ENCODE measurements around the gene CRTC3.
"Not testable (repeated sequence)": the region's sequence is repeated elsewhere in the genome, so short reads cannot be mapped to it uniquely, and the experiment has no call there.

Gene CRTC3

GRCh38 chr15:90657520-90658172, 127.9 kb downstream of the CRTC3 start:
- peak; percentile 65 for DNase-seq

DNA sequence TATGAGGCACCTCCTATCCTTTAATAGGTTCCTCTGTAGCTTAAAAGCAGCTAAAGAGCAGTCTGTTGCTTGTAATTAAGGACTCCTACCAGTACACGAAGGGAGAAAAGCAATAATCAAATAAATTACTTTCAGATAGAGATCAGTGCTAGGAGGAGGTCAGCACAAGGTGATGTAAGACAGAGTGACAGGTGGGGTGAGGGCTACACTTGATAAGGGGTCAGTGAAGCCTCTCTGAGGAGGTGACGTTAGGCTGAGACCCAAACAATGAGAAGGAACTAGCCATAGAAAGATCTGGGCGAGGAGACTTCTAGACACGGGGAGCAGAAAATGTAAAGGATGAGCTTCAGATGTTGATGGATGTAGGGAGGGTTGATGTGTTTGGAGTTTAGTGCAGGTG, 129.8 kb downstream of the CRTC3 start:
- no peak for DNase-seq

DNA sequence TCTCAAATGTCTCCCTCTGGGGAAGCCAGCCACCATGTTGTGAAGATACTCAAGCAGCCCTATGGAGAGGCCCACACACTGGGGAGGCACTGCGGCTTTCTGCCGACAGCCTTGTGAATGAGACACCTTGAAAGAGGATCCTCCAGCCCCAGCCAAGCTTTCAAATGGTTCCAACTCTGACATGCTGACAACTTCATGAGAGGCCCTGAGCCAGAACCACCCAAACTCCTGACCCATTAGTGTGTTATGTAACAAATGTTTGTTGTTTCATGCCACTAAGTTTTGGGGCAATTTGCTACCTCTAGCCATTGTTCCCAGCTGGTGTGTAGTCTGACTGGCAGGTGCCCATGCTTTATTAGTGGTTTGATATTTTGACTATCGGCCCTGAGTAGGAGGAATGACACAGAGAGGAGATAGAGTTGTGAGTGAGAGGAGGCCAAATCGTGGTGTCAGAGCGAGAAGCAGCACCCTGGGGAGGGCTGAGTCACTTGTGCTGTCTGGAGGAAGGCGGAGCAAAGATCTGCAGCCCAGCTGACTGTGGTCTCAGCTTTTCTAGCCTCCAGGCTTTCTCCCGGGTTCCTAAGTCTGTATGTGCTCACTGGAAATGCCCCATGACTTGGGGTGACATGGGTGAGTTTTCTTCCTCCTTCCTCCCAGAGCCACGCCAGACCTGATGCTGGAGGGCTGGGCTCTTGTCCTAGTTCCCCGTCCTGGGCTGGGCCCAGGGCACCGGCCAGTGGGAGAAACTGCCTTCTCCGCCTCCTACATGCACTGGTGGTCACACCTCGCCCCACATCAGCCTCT, 130.7 kb downstream of the CRTC3 start:
- peak; percentile 78 for DNase-seq

DNA sequence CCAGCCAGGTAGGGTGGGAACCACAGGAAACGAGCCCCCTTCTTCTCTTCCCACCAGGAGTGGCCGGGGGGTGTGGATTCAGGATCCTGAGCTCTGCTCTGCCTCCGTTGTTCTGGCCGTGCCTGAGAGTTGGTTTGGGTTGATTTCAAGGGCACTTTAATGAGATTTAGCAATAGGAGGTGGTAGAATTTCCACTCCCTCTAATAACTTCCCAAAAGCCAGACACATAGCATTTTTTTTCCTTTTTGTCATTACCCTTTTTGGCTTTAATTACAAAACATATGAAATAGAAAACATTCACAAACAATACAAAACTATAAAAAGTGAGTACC, 131.2 kb downstream of the CRTC3 start:
- not testable (repeated sequence) for DNase-seq

- not testable (repeated sequence) for DNase-seq
Observed at GRCh38 chr15:90664081-90664461, 134.3 kb downstream of the CRTC3 start.

- DNase-seq: no peak
Observed at GRCh38 chr15:90664650-90665287, 135.0 kb downstream of the CRTC3 start.

DNA sequence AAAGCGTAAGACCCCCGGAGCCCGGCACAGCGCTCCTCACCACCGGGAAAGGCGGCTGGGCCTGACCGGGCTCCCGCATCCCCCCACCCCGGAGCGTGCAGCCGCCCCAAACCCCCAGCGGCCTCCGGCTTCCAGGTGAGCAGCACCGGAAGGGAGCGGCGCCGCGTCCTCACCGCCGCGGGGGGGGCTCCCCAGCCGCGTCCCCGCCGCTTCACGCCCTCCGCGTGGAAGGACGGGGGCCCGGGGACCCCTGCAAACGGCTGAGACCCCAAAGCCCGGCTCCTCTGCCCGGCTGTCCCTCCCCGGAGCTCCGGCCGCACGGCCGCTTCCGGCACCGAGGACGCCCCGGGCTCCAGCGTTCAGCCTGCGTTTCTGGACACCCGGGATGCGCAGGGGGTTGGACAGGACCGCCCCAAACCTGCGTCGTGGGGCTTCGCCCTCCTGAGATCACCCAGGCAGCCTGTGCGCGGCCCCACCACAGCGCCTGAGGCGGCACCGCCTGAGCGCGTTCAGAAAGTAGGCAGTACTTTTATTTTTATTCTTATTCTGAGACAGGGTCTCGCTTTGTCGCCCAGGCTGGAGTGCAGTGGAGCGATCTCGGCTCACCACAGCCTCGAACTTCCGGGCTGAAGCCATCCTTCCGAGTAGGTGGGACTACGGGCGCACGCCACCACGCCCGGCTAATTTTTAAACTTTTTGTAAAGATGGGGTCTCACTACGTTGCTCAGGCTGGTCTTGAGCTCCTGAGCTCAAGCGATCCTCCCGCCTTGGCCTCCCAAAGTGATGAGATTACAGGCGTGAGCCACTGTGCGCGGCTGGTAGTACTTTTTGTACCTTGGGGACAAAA, 135.8 kb downstream of the CRTC3 start:
- peak; percentile 42 for DNase-seq

DNA sequence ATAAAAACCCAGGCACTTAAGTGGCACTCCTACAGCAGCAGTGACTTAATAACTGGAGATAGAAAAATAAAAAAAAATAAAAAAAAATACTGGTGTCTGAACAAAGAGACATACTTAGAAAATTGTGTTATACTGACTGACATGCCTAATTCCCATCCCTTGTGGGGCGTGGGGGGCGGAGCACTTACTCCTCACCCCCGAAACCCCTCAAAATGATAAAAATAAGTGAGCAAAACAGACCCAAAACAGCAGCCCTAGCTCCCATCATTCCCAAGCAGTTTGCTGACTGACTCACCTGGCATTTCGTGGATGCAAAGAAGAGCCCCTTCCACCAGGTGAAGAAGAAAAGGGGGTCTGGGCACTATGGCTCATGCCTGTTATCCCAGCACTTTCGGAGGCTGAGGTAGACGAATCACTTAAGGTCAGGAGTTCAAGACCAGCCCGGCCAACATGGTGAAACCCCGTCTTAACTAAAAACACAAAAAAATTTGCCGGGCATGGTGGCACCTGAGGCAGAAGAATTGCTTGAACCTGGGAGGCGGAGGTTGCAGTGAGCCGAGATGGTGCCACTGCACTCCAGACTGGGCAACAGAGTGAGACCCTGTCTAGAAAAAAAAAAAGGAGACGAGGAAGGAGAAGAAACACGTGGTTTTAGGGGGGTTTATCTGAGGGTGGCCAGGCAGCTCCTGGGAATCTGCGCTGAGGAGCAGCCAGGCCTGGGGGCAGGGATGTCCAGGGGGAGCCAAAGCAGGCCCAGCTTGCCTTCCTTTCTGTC, 136.6 kb downstream of the CRTC3 start:
- no peak for DNase-seq

DNA sequence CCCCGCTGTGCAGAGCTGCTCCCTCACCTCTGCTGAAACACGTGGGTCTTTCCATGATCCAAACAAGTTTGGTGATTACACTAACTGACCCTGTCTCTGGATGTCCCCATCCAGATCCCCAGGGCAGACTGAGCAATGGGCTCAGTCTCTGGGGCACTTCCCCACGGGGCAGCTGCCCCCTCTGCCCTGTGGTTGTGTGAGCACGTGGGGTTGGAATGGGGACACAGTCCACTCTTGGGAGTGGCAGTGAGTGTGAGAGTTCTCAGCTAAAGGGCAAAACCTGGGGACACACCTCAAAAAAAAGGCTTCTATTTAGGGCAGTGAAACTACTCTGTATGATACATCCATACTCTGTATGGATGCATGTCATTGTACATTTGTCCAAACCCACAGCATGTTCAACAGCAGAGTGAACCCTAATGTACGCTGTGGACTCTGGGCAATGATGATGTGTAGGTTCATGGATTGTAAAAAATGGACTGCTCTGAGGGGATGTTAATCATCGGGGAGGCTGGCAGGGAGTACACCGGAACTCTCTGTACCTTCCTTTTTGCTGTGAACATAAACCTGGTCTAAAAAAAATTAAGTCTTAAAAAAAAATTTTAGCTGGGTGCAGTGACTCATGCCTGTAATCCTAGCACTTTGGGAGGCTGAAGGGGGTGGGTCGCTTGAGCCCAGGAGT, 137.5 kb downstream of the CRTC3 start:
- no peak for DNase-seq

DNA sequence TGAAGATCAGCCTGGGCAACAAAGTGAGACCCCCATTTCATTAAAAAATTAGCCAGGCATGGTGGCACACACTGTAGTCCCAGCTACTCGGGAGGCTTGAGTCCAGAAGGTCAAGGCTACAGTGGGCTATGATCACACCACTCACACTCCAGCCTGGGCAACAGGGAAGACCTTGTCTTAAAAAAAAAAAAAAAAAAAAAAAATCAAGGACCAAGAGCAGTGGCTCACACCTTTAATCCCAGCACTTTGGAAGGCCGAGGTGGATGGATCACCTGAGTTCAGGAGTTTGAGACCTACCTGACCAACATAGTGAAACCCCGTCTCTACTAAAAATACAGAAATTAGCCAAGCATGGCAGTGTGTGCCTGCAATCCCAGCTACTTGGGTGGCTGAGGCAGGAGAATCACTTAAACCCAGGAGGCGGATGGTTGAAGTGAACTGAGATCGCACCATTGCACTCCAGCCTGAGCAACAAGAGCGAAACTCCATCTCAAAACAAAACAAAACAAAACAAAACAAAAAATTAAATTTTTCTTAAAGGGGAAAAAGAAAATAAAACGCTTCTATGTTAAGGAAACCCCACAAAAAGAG, 138.1 kb downstream of the CRTC3 start:
- not testable (repeated sequence) for DNase-seq

DNA sequence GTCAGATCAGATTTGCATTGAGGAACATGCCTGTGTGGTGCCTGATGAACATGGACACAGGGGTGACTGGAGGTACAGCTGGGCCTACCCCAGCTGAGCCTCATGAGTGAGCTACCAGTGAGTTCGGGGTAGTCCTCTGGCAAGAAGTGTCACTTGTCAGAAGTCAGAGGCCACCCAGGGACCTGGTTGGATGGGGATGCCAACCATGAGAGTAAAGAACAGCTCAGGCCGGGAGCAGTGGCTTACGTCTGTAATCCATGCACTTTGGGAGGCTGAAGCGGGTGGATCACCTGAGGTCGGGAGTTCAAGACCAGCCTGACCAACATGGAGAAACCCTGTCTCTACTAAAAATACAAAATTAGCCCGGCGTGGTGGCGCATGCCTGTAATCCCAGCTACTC, 140.9 kb downstream of the CRTC3 start:
- not testable (repeated sequence) for DNase-seq

GRCh38 chr15:90671216-90671615, 141.5 kb downstream of the CRTC3 start:
- DNase-seq: no peak

DNA sequence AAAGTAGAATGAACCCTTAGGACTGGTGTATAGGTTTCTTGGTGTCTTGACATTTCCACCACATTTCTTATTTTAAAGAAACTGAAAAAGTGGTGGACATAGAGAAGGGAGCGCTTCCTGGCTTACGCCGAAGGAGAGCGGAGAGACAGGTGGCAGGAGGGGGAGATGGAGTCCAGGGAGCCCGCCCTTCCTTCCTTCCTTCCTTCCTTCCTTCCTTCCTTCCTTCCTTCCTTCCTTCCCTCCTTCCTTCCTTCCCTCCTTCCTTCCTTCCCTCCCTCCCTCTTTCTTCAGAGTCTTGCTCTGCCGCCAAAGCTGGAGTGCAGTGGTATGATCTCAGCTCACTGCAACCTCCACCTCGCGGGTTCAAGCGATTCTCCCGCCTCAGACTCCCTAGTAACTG, 143.6 kb downstream of the CRTC3 start:
- not testable (repeated sequence) for DNase-seq

- no peak for DNase-seq
Observed at GRCh38 chr15:90674476-90674875, 144.8 kb downstream of the CRTC3 start.

DNA sequence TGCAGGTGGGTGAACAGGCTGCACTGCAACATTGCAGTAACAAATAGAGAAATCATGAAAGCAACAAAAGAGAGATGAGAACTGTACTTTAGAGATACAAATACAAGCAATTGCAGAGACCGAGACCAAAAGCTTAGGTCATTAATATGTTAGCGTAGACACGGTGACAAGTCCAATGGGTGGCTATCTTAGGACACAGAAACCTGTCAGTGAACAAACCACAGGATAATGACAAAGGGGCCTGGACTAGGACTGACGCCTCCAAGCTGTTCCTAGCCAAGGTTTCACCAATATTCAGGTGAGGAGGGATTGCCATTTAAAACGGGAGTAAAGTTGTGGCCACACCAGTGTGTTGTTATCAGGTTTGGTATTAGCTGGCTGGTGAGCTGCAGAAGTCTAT, 145.7 kb downstream of the CRTC3 start:
- DNase-seq: no peak

GRCh38 chr15:90677807-90678790, 148.4 kb downstream of the CRTC3 start:
- no peak for DNase-seq

- no peak for DNase-seq
Observed at GRCh38 chr15:90679959-90680358, 150.2 kb downstream of the CRTC3 start.

DNA sequence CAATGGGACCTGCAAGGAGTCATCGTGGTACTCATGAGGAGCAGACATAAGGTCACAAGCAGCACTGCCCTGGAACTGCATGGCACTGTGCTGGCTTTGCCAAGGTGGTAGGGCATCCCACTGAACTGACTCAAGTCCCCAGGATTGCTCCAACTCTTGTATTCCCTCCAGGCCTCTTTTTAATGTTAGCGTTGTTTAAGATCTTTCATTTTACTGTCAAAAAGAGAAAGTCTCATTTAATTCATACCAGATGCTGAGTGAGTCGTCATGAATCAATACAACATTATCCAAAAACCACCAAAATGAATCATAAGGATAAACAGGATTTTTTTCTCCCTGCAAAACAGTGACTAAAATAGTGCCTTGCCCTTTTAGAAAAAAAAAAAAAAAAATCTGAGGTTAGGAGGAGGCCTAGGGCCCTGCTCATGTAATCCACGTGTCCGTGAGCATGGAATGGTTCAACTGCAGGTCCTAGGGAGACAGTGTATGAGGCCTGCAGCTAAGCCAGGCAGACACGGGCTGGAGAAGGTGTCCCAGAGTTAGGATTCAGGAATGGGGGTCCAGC, 150.7 kb downstream of the CRTC3 start:
- DNase-seq: no peak

DNA sequence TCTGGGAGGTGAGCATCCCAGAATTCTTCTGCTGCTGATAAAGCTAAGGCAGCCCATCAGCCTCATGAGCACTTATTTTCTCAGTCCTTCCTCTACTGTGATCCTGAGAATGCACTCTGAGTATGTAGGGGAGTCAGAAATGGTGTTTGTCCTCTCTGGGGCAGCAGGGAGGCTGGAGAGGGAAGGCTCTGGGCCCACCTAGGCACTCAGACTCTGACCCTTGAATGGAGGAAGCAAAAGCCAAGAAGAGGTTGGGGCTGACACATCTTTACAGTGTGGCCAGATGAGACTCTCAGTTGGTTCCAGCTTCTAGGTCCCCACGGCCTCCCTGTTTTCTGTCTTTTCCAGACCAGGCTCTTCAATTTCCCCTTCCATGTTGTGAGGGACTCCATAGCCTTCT, 151.3 kb downstream of the CRTC3 start:
- DNase-seq: no peak

- no peak for DNase-seq
Observed at GRCh38 chr15:90681480-90681879, 151.8 kb downstream of the CRTC3 start.

Measured in activated naive CD4-positive, alpha-beta T cell treated with anti-CD3 and anti-CD28 coated beads, Interleukin-2, amount 50 U/mL, for 16 hours (primary cell).